Measurements from ENCODE around the gene TMEM219. TPM values are rescaled to one million over a fixed set of nuclear protein-coding genes. Genes with fewer than 3 reads are reported as not detected.

TMEM219 gene
- total and polyA plus RNA-seq, 2 of the 8 experiments (the other 6 are each of a cell fraction or from before 2014, with no cell fraction given) = 60.2 to 116 TPM

DNA sequence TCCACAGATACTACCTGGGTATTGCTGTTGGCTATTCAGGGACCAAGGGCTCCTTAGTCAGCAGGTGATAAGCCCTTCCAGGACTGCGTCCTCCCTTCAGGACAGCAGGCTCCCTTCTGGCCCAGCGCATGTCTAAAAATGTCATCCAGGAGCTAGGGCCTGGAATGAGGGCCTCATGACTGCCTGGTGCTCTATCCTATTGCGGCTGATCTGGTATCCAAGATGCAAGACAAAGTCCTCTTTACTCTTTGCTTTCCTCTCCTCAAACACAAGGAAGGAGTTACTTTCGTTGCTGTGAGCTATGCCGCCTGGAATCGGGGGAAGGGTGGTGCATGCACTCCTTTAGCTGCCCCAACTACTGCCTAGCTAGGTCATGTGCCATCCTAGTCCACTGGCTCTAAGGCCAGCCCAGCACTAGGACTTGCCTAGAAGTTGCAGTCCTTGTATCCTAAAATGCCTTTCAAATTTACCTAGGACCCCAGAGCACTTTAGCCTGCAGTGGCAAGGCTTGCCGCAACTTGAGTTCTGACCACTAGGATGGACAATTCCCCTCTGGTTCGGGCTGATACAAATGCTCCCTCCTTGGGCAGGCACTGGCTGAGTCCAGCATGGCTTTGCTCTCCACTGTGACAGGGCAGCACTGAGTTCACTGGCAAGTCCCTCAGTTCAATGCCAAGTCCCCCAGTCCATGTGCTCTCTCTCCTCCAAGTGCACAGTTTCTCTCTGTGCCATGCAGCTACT, 10.1 kb upstream of the TMEM219 start:
- H3K79me2 ChIP-seq (ENCODE audit: control insufficient read depth in 1 of 2, insufficient read depth in 2 of 2, low read length in 2 of 2) = no peaks in the 10 kb centered on the region
- FAIRE-seq (no peak), DNase-seq (ENCODE audit: low read depth in 1 of 2, low spot score in 2 of 2) (peak in 1 of 2 experiments; percentile 52)
- no peak overlapping the region for H3K23ac ChIP-seq (ENCODE audit: insufficient read length)
- no peak overlapping the region for H4K5ac ChIP-seq (ENCODE audit: insufficient read length, low read depth, low read length)
- CTCF ChIA-PET (ENCODE audit: partially characterized antibody) = interaction anchor here (0.6 to 3.8 kb wide), 11 partner anchors 8 to 136 kb away, joined by 3 to 16 read pairs (median 4); partner anchors contain the start of genes TAOK2 and TMEM219
- peak overlapping the region; percentile 63 for H2BK5ac ChIP-seq (ENCODE audit: low read depth, low read length)
- no peaks in the 10 kb centered on the region for H3K36me3 ChIP-seq (ENCODE audit: control insufficient read depth in 2 of 4, insufficient read depth in 4 of 4, low read length in 3 of 4)
- no peak overlapping the region for H3K4me2 ChIP-seq (ENCODE audit: insufficient read depth in 1 of 2, low read depth in 2 of 2, low read length in 2 of 2)
- H2AK5ac ChIP-seq (ENCODE audit: low read depth, low read length) = no peak overlapping the region
- H3K79me1 ChIP-seq (ENCODE audit: low read depth, low read length) = no peaks in the 10 kb centered on the region
- no peak overlapping the region for H2BK20ac ChIP-seq (ENCODE audit: low read length)
- no peaks in the 10 kb centered on the region for H3K23me2 ChIP-seq (ENCODE audit: low read depth, low read length)
- H2BK15ac ChIP-seq (ENCODE audit: low read length) = 0 out of 2 replicates have a peak overlapping the region, but pooled peaks have one; percentile 6
- H2AFZ ChIP-seq (ENCODE audit: low read length) = peak overlapping the region; percentile 94
- peaks cover 0 to 7% (median 4%) of the 10 kb centered on the region in 4 experiments; a peak in 5 of 7 replicates for H3K4me1 ChIP-seq (replicated peaks in 1 of 4; ENCODE audit: control insufficient read depth in 3 of 4, insufficient read depth in 4 of 4, low read length in 3 of 4)
- no peak overlapping the region for H3K56ac ChIP-seq (replicated peaks; ENCODE audit: insufficient read length, low read depth, low read length)
- H2BK120ac ChIP-seq (replicated peaks; ENCODE audit: low read depth, low read length) = no peak overlapping the region
- no peak overlapping the region for H3K14ac ChIP-seq (ENCODE audit: insufficient read length)
- no peak overlapping the region for H3K27ac ChIP-seq (ENCODE audit: low read depth, low read length)
- no peak overlapping the region for H3K4me3 ChIP-seq (ENCODE audit: extremely low read depth in 1 of 4, insufficient read depth in 2 of 4, low read depth in 3 of 4, low read length in 4 of 4)
- H4K8ac ChIP-seq (ENCODE audit: extremely low read depth, insufficient read depth, low read length) = no peak overlapping the region
- WGBS, 2 experiments (ENCODE audit: extremely low coverage in 1 of 2, insufficient coverage in 1 of 2, insufficient read length in 1 of 2, insufficient replicate concordance in 2 of 2, low coverage in 1 of 2, low lambda C conversion rate in 2 of 2, missing lambda C conversion rate in 1 of 2) = 87% methylated on average over 7 of the region's 8 CpGs; no CpG with 5 or more reads in 1 of the 2 experiments
- H2BK12ac ChIP-seq (ENCODE audit: low read depth, low read length) = peak overlapping the region; percentile 45; the same call in 1 of the 2 replicates
- no peaks in the 10 kb centered on the region for H3K27me3 ChIP-seq (replicated peaks in 1 of 4; ENCODE audit: control insufficient read depth in 3 of 4, extremely low read depth in 1 of 4, insufficient read depth in 3 of 4, low read length in 3 of 4)
- H3K4ac ChIP-seq (replicated peaks; ENCODE audit: insufficient read length, low read depth, low read length) = no peak overlapping the region
- H3K9me3 ChIP-seq (ENCODE audit: insufficient read depth in 2 of 2, low read depth in 1 of 2, low read length in 1 of 2) = no peaks in the 10 kb centered on the region
- H3K9ac ChIP-seq (replicated peaks in 1 of 4; ENCODE audit: extremely low read depth in 1 of 4, low read depth in 3 of 4, low read length in 3 of 4) = no peak overlapping the region
- H4K20me1 ChIP-seq (replicated peaks in 1 of 2; ENCODE audit: control insufficient read depth in 1 of 2, insufficient read depth in 2 of 2, low read length in 2 of 2) = no peaks in the 10 kb centered on the region
- H3K18ac ChIP-seq (ENCODE audit: extremely low read depth, low read length) = peak overlapping the region; percentile 44; the same call in 1 of the 2 replicates
- TF ChIP-seq, protein P1, sequence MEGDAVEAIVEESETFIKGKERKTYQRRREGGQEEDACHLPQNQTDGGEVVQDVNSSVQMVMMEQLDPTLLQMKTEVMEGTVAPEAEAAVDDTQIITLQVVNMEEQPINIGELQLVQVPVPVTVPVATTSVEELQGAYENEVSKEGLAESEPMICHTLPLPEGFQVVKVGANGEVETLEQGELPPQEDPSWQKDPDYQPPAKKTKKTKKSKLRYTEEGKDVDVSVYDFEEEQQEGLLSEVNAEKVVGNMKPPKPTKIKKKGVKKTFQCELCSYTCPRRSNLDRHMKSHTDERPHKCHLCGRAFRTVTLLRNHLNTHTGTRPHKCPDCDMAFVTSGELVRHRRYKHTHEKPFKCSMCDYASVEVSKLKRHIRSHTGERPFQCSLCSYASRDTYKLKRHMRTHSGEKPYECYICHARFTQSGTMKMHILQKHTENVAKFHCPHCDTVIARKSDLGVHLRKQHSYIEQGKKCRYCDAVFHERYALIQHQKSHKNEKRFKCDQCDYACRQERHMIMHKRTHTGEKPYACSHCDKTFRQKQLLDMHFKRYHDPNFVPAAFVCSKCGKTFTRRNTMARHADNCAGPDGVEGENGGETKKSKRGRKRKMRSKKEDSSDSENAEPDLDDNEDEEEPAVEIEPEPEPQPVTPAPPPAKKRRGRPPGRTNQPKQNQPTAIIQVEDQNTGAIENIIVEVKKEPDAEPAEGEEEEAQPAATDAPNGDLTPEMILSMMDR (IDR thresholded peaks at IDR 0.05; ENCODE audit: control extremely low read depth in 1 of 3, insufficient read depth in 1 of 3, low read depth in 1 of 3, low read length in 3 of 3) = peak; percentile 25 to 61 (median 35); a peak in 3 of 4 replicates
- TF ChIP-seq EGR1 (IDR thresholded peaks at IDR 0.05; ENCODE audit: borderline replicate concordance, low read depth, low read length) = no peak
- TF ChIP-seq, protein P2, sequence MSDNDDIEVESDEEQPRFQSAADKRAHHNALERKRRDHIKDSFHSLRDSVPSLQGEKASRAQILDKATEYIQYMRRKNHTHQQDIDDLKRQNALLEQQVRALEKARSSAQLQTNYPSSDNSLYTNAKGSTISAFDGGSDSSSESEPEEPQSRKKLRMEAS (IDR thresholded peaks at IDR 0.05) = peak; percentile 6; the same call in 1 of the 2 replicates
- POLR2A ChIA-PET (ENCODE audit: partially characterized antibody) = interaction anchor here (0.6 to 1.1 kb wide), 5 partner anchors 10 to 40 kb away, joined by 3 to 7 read pairs (median 3); partner anchors contain the start of genes KCTD13 and TMEM219
- H4K91ac ChIP-seq (replicated peaks; ENCODE audit: insufficient read length, low read length) = peak overlapping the region; percentile 88

Measured in H1 (cell line).